Activated CD8-positive, alpha-beta memory T cell treated with anti-CD3 and anti-CD28 coated beads, Interleukin-2, amount 10 ng/mL, durations not matched to agents 7 days and 5 days (primary cell): ENCODE data around the gene GRIA1. TPM values are rescaled to one million over a fixed set of nuclear protein-coding genes. Genes with fewer than 3 reads are reported as not detected.

ENCODE experiments used
- ATAC-seq: fragments of 150-1000 bp; cut with Tn5 transposase; one replicate; pipeline ENCODE4 v1.10.0; 2021; ENCODE audit warnings: moderate library complexity
- CTCF ChIA-PET: fragments of 350-600 bp; sonication (Branson Sonifier 250); formaldehyde crosslinking; loops from one replicate; lab custom pipeline; 2021; ENCODE audit warnings: antibody characterized with exemption; lab: Charles Lee
- DNase-seq: peaks from one replicate; pipeline ENCODE4 v3.0.0-alpha.2; 2020
- H3K27ac Mint-ChIP-seq: one replicate; pipeline ENCODE4 v1.8.0; 2021; ENCODE audit warnings: mild to moderate bottlenecking, mixed read lengths
- H3K27me3 Mint-ChIP-seq: one replicate; pipeline ENCODE4 v1.8.0; 2021; ENCODE audit warnings: mixed read lengths
- H3K36me3 Mint-ChIP-seq: one replicate; pipeline ENCODE4 v1.8.0; 2021; ENCODE audit warnings: mild to moderate bottlenecking, mixed read lengths
- H3K4me1 Mint-ChIP-seq: one replicate; pipeline ENCODE4 v1.8.0; 2021; ENCODE audit warnings: mixed read lengths
- H3K4me3 Mint-ChIP-seq: one replicate; pipeline ENCODE4 v1.8.0; 2021; ENCODE audit warnings: mild to moderate bottlenecking, moderate library complexity, mixed read lengths
- H3K9me3 Mint-ChIP-seq: one replicate; pipeline ENCODE4 v1.8.0; 2022; ENCODE audit warnings: low read depth, mixed read lengths
- total RNA-seq, 2 experiments: library from RNA; stranded (reverse); gene quantifications; one replicate each; pipeline ENCODE4 v1.2.3, GENCODE V29; 2021

The GRIA1 gene
- total RNA-seq, 2 experiments from 2014 or later, result not detected

DNA sequence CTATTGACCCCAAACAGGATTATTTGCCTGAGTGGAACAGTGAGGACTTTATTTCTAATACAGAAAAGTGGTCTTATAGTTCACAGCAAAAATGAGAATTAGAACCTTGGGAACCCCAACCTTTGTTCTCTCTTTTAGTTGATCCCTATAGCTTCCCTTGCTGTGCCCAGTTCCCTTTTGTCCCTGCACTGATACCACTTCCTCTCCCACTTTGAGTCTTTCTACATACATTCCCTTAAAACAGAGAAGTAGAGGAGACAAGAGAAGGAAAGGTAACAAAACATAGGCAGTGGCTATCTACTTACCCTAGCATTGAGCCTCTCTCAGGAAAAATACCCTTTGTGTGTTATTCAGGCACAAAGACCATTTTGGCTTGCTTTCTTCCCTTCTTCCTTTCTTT is 301.8 kb downstream of the GRIA1 start:
- H3K27me3 Mint-ChIP-seq, result no peaks in the 10 kb centered on the region
- H3K9me3 Mint-ChIP-seq, result no peaks in the 10 kb centered on the region
- no peak overlapping the region for H3K4me3 Mint-ChIP-seq
- H3K36me3 Mint-ChIP-seq, result no peaks in the 10 kb centered on the region
- H3K27ac Mint-ChIP-seq, result no peak overlapping the region
- no peak for ATAC-seq
- H3K4me1 Mint-ChIP-seq, result peaks cover 1% of the 10 kb centered on the region
- CTCF ChIA-PET, result no interaction called here
- DNase-seq, result no peak

DNA sequence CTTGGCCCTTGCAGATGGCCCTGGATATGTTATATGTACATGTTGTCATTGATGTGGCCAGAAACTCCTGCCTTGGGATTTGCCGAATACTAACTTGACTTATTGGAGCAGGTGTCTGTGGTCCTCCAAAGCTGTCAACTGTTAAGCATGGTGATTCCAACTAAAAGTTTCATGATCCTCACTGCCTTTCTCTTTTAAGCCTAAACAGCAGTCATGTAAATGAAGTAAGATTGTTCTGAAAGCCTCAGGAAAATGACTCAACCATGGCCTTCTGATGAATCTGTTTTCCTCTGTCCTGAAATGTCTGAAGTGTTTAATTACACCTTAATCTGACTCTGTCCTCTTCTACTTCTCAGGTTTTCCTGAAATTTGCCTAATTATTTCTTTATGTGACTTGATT is 303.2 kb downstream of the GRIA1 start:
- CTCF ChIA-PET, result no interaction called here
- Mint-ChIP-seq H3K9me3 (no peaks in the 10 kb centered on the region), H3K27me3 (no peaks in the 10 kb centered on the region), H3K4me1 (peaks cover 3% of the 10 kb centered on the region), H3K4me3 (no peak overlapping the region), H3K27ac (no peak overlapping the region), H3K36me3 (no peaks in the 10 kb centered on the region)
- DNase-seq, result no peak
- ATAC-seq, result no peak

DNA sequence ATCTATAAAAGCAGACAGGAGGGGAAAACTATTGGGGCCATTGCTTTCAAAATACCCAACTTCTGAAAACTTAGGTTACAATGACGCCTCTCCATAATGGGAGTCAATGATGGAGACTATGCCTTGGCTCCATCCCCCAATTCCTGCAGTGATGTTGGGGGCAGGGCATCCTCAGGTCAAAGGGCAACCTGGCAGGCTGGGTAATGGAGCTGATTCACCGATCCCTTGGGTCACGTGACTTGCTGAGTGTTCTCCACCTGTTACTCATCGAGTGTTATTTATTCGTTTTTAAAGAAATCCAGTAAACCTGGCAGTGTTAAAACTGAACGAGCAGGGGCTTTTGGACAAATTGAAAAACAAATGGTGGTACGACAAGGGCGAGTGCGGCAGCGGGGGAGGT is 303.9 kb downstream of the GRIA1 start:
- CTCF ChIA-PET, result no interaction called here
- Mint-ChIP-seq H3K27me3 (no peaks in the 10 kb centered on the region), H3K4me3 (no peak overlapping the region), H3K9me3 (no peaks in the 10 kb centered on the region), H3K27ac (no peak overlapping the region), H3K36me3 (no peaks in the 10 kb centered on the region), H3K4me1 (peaks cover 3% of the 10 kb centered on the region)
- no peak for ATAC-seq
- DNase-seq, result no peak

DNA sequence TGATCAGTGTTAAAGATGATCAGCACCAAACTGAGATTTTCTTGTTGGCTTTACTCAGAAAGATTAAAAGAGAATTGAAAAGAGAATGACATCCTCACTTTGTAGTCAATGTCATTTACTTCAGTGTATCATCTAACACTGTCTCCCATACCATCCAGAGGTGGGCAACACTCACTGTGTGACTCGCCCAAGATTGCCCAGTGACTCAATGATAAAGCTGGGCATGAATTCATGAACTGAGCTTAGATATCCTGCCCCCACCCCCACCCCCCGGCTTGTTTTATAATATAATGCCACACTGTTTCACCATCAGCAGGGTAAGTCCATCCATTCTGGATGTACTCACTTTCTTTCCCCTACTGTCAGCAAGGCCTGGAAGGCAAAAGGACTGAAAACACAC is 306.1 kb downstream of the GRIA1 start:
- no peak overlapping the region for H3K4me3 Mint-ChIP-seq
- DNase-seq (no peak), ATAC-seq (no peak)
- H3K36me3 Mint-ChIP-seq, result no peaks in the 10 kb centered on the region
- no peaks in the 10 kb centered on the region for H3K27me3 Mint-ChIP-seq
- H3K4me1 Mint-ChIP-seq, result peaks cover 3% of the 10 kb centered on the region
- H3K9me3 Mint-ChIP-seq, result no peaks in the 10 kb centered on the region
- H3K27ac Mint-ChIP-seq, result no peak overlapping the region
- CTCF ChIA-PET, result no interaction called here

DNA sequence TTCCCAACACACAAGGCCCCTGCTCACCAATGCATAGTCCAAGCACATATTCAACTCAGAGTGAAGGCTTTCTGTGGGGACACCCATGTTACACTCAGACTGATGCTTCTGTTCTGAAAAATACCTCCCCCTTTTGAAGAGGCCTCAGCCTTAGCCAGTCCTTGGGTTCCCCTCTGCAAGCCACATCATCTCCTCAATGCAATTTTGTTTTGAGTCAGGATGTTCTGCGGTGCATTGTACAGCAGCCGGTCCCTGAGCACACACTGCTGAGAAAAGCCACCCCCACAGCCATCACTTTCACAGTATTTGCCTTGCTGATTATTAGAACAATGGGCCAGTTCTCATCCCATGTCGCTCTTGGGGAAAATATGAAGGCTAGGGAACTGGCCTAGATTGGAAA is 307.0 kb downstream of the GRIA1 start:
- CTCF ChIA-PET, result no interaction called here
- no peak overlapping the region for H3K4me3 Mint-ChIP-seq
- peaks cover 3% of the 10 kb centered on the region for H3K4me1 Mint-ChIP-seq
- H3K36me3 Mint-ChIP-seq, result no peaks in the 10 kb centered on the region
- H3K9me3 Mint-ChIP-seq, result no peaks in the 10 kb centered on the region
- no peak overlapping the region for H3K27ac Mint-ChIP-seq
- no peak for DNase-seq
- H3K27me3 Mint-ChIP-seq, result no peaks in the 10 kb centered on the region
- peak; percentile 16 for ATAC-seq

GRCh38 chr5:153798830-153799229 is 308.4 kb downstream of the GRIA1 start:
- CTCF ChIA-PET, result no interaction called here
- DNase-seq (no peak), ATAC-seq (no peak)
- H3K27me3 Mint-ChIP-seq, result no peaks in the 10 kb centered on the region
- no peaks in the 10 kb centered on the region for H3K36me3 Mint-ChIP-seq
- H3K27ac Mint-ChIP-seq, result no peak overlapping the region
- peaks cover 3% of the 10 kb centered on the region for H3K4me1 Mint-ChIP-seq
- H3K4me3 Mint-ChIP-seq, result no peak overlapping the region
- no peaks in the 10 kb centered on the region for H3K9me3 Mint-ChIP-seq

DNA sequence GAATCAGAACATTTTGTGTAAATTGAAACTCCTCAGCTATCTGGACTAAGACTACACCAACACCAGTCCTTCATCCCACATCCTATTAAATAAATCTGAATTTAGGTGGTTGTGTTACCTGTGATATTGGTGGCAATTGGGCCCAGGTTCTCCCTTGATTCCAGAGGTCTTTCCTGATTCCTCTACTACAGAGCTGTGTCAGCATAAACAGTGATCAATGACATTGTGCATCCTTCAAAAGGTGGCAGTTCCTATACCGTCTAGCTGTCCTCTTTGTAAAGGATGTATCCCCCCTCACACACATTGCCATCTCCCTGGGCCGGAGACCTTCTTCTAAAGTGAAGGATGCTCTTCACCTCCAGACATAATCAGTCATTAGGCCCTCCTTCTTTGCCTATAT is 309.0 kb downstream of the GRIA1 start:
- no peaks in the 10 kb centered on the region for H3K27me3 Mint-ChIP-seq
- CTCF ChIA-PET, result no interaction called here
- no peak overlapping the region for H3K27ac Mint-ChIP-seq
- no peak for ATAC-seq
- H3K4me3 Mint-ChIP-seq, result no peak overlapping the region
- H3K4me1 Mint-ChIP-seq, result peaks cover 3% of the 10 kb centered on the region
- H3K36me3 Mint-ChIP-seq, result no peaks in the 10 kb centered on the region
- H3K9me3 Mint-ChIP-seq, result no peaks in the 10 kb centered on the region
- DNase-seq, result no peak

GRCh38 chr5:153802050-153802821 is 311.8 kb downstream of the GRIA1 start:
- ATAC-seq (no peak), DNase-seq (no peak)
- CTCF ChIA-PET, result no interaction called here
- H3K4me3 Mint-ChIP-seq, result no peak overlapping the region
- no peaks in the 10 kb centered on the region for H3K9me3 Mint-ChIP-seq
- H3K27ac Mint-ChIP-seq, result no peak overlapping the region
- H3K4me1 Mint-ChIP-seq, result peaks cover 2% of the 10 kb centered on the region
- H3K27me3 Mint-ChIP-seq, result no peaks in the 10 kb centered on the region
- H3K36me3 Mint-ChIP-seq, result no peaks in the 10 kb centered on the region

DNA sequence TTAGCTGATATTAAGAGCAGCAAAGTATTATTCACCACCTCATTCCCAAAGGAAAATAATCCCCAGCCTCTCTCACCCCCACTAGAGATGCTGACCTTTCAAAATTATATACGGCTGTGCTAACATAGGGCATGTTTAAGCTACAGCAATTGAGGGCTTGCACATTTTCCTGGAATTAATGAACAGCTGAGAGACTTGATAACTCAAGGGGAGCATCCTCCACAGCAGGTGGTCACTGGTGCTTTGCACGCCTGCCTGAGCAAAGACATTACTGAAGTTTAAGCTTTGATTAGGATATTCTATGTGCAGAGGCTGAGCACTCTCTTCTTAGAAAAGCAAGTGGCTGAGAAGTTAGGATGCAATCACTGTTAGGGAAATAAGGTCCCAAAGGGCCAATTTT is 317.3 kb downstream of the GRIA1 start:
- no peaks in the 10 kb centered on the region for H3K27me3 Mint-ChIP-seq
- no peaks in the 10 kb centered on the region for H3K36me3 Mint-ChIP-seq
- H3K27ac Mint-ChIP-seq, result no peak overlapping the region
- ATAC-seq, result no peak
- CTCF ChIA-PET, result no interaction called here
- no peak overlapping the region for H3K4me3 Mint-ChIP-seq
- H3K9me3 Mint-ChIP-seq, result peaks cover 2% of the 10 kb centered on the region
- DNase-seq, result no peak
- H3K4me1 Mint-ChIP-seq, result no peaks in the 10 kb centered on the region

GRCh38 chr5:153809166-153809565 is 318.7 kb downstream of the GRIA1 start:
- Mint-ChIP-seq H3K27me3 (no peaks in the 10 kb centered on the region), H3K4me1 (no peaks in the 10 kb centered on the region), H3K27ac (no peak overlapping the region), H3K9me3 (peaks cover 2% of the 10 kb centered on the region), H3K36me3 (no peaks in the 10 kb centered on the region), H3K4me3 (no peak overlapping the region)
- ATAC-seq (no peak), DNase-seq (no peak)
- CTCF ChIA-PET, result no interaction called here

DNA sequence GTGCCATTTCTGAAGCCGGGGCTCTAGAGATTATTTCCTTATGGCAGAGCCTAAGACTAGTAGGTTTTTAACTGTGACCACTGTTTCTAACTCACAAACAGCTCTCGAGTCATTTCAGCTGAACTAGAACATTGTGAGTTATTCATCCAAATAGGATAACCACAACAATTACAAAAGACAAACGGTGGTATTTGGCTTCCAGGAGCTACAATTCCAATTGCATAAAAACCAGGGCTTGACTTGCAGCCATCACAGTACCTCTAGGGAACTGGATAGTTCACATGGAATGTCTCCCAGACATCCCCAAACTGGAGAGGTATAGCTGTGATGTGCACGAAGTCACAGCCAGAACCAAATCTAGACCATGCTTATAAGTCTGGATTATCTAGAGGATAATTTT is 323.4 kb downstream of the GRIA1 start:
- Mint-ChIP-seq H3K36me3 (no peaks in the 10 kb centered on the region), H3K4me3 (no peak overlapping the region), H3K27me3 (no peaks in the 10 kb centered on the region), H3K27ac (no peak overlapping the region), H3K4me1 (no peaks in the 10 kb centered on the region), H3K9me3 (peaks cover 2% of the 10 kb centered on the region)
- DNase-seq (no peak), ATAC-seq (no peak)
- CTCF ChIA-PET, result interaction anchor here (1.3 kb wide), 1 partner anchor 11 kb away, joined by 3 read pairs; no protein-coding TSS in a partner anchor

GRCh38 chr5:153816870-153817269 is 326.4 kb downstream of the GRIA1 start:
- no peak overlapping the region for H3K4me3 Mint-ChIP-seq
- no peaks in the 10 kb centered on the region for H3K9me3 Mint-ChIP-seq
- no peak for DNase-seq
- no peak for ATAC-seq
- H3K4me1 Mint-ChIP-seq, result no peaks in the 10 kb centered on the region
- no peaks in the 10 kb centered on the region for H3K36me3 Mint-ChIP-seq
- no peaks in the 10 kb centered on the region for H3K27me3 Mint-ChIP-seq
- CTCF ChIA-PET, result interaction anchor here (1.7 kb wide), 1 partner anchor 11 kb away, joined by 3 read pairs; no protein-coding TSS in a partner anchor
- H3K27ac Mint-ChIP-seq, result no peak overlapping the region

GRCh38 chr5:153818626-153819025 is 328.2 kb downstream of the GRIA1 start:
- Mint-ChIP-seq H3K4me1 (no peaks in the 10 kb centered on the region), H3K36me3 (no peaks in the 10 kb centered on the region), H3K27ac (no peak overlapping the region), H3K4me3 (no peak overlapping the region), H3K27me3 (no peaks in the 10 kb centered on the region), H3K9me3 (no peaks in the 10 kb centered on the region)
- ATAC-seq, result no peak
- CTCF ChIA-PET, result no interaction called here
- no peak for DNase-seq

DNA sequence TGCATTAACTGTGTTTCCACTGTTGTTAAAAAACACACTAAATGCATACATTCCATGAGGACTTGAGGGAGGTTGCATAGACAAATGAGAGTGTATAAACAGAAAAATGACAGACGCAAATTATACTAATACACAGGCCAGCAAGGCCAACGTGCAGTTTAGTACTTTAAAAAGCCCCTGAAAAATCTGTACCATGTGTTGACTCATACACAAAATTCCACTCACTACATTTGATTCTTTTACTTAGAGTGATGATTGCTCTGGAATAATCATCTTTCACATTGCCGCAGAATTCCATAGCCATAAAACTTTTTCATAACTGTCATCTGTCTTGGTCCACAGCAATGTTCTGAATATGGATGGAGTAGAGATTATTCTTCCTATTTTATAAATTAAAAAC is 332.6 kb downstream of the GRIA1 start:
- H3K4me1 Mint-ChIP-seq, result no peaks in the 10 kb centered on the region
- H3K27me3 Mint-ChIP-seq, result no peaks in the 10 kb centered on the region
- CTCF ChIA-PET, result no interaction called here
- DNase-seq (no peak), ATAC-seq (no peak)
- H3K36me3 Mint-ChIP-seq, result no peaks in the 10 kb centered on the region
- no peak overlapping the region for H3K27ac Mint-ChIP-seq
- no peak overlapping the region for H3K4me3 Mint-ChIP-seq
- no peaks in the 10 kb centered on the region for H3K9me3 Mint-ChIP-seq
